Thyroid gland (tissue), 4 donors: ENCODE measurements around the gene TK1.

Experiments
- CTCF ChIP-seq, 6 experiments: fragments of 200-600 bp in 3 of 6; fragments of 450-650 bp in 3 of 6; sonication (generic) in 3 of 6; IDR thresholded peaks; one replicate each; pipeline ENCODE4 v1.5.1; 2016 to 2019; ENCODE audit warnings: antibody characterized with exemption in 6 of 6, mild to moderate bottlenecking in 2 of 6, inconsistent platforms in 1 of 6, moderate library complexity in 1 of 6
- POLR2A ChIP-seq, 2 donors: fragments of 450-650 bp; IDR thresholded peaks; one replicate each; pipeline ENCODE4 v1.6.1; 2017; ENCODE audit warnings: antibody characterized with exemption in 2 of 2, mild to moderate bottlenecking in 2 of 2, moderate library complexity in 1 of 2

GRCh38 chr17:78125976-78126894 is 60.6 kb downstream of the TK1 start:
- TF ChIP-seq POLR2A (IDR thresholded peaks at IDR 0.05), result no peak
- no peak for TF ChIP-seq CTCF (IDR thresholded peaks at IDR 0.05)
